ENCODE results near the gene CLDND1.

CLDND1 gene

GRCh38 chr3:98528474-98529346 lies 6.0 kb upstream of the CLDND1 start:
- Histone ChIP-seq H3K27me3 (ENCODE audit: control insufficient read depth, insufficient read depth, low read length) (no peaks in the 10 kb centered on the region), H3K9me3 (ENCODE audit: control insufficient read depth, low read length) (no peaks in the 10 kb centered on the region), H3K9ac (ENCODE audit: low read length) (no peak overlapping the region), H3K4me1 (ENCODE audit: control insufficient read depth, insufficient read depth, low read length) (no peaks in the 10 kb centered on the region), H3K4me3 (ENCODE audit: low read length) (no peak overlapping the region), H3K36me3 (ENCODE audit: control insufficient read depth, insufficient read depth, low read length) (no peaks in the 10 kb centered on the region)

GRCh38 chr3:98525494-98525893 lies 2.8 kb upstream of the CLDND1 start:
- Histone ChIP-seq H3K4me1 (ENCODE audit: control insufficient read depth, insufficient read depth, low read length) (no peaks in the 10 kb centered on the region), H3K27me3 (ENCODE audit: control insufficient read depth, insufficient read depth, low read length) (no peaks in the 10 kb centered on the region), H3K9ac (ENCODE audit: low read length) (no peak overlapping the region), H3K9me3 (ENCODE audit: control insufficient read depth, low read length) (no peaks in the 10 kb centered on the region), H3K36me3 (ENCODE audit: control insufficient read depth, insufficient read depth, low read length) (no peaks in the 10 kb centered on the region), H3K4me3 (ENCODE audit: low read length) (no peak overlapping the region)

- H3K4me1 ChIP-seq (ENCODE audit: control insufficient read depth, insufficient read depth, low read length), result no peaks in the 10 kb centered on the region
- H3K36me3 ChIP-seq (ENCODE audit: control insufficient read depth, insufficient read depth, low read length), result no peaks in the 10 kb centered on the region
- H3K27me3 ChIP-seq (ENCODE audit: control insufficient read depth, insufficient read depth, low read length), result no peaks in the 10 kb centered on the region
- peak overlapping the region; percentile 83 for H3K9ac ChIP-seq (ENCODE audit: low read length)
- H3K9me3 ChIP-seq (ENCODE audit: control insufficient read depth, low read length), result no peaks in the 10 kb centered on the region
- peak overlapping the region; percentile 37 for H3K4me3 ChIP-seq (ENCODE audit: low read length)
Measured at GRCh38 chr3:98521897-98522543, 682 bp downstream of the CLDND1 start.

- Histone ChIP-seq H3K9ac (ENCODE audit: low read length) (no peak overlapping the region), H3K27me3 (ENCODE audit: control insufficient read depth, insufficient read depth, low read length) (no peaks in the 10 kb centered on the region), H3K9me3 (ENCODE audit: control insufficient read depth, low read length) (no peaks in the 10 kb centered on the region), H3K36me3 (ENCODE audit: control insufficient read depth, insufficient read depth, low read length) (no peaks in the 10 kb centered on the region), H3K4me1 (ENCODE audit: control insufficient read depth, insufficient read depth, low read length) (no peaks in the 10 kb centered on the region), H3K4me3 (ENCODE audit: low read length) (no peak overlapping the region)
Measured at GRCh38 chr3:98519351-98519750, 3.4 kb downstream of the CLDND1 start.

GRCh38 chr3:98518816-98519215 lies 3.9 kb downstream of the CLDND1 start:
- Histone ChIP-seq H3K9me3 (ENCODE audit: control insufficient read depth, low read length) (no peaks in the 10 kb centered on the region), H3K27me3 (ENCODE audit: control insufficient read depth, insufficient read depth, low read length) (no peaks in the 10 kb centered on the region), H3K9ac (ENCODE audit: low read length) (no peak overlapping the region), H3K4me3 (ENCODE audit: low read length) (no peak overlapping the region), H3K4me1 (ENCODE audit: control insufficient read depth, insufficient read depth, low read length) (no peaks in the 10 kb centered on the region), H3K36me3 (ENCODE audit: control insufficient read depth, insufficient read depth, low read length) (no peaks in the 10 kb centered on the region)

- H3K4me3 ChIP-seq (ENCODE audit: low read length), result no peak overlapping the region
- H3K4me1 ChIP-seq (ENCODE audit: control insufficient read depth, insufficient read depth, low read length), result no peaks in the 10 kb centered on the region
- H3K36me3 ChIP-seq (ENCODE audit: control insufficient read depth, insufficient read depth, low read length), result no peaks in the 10 kb centered on the region
Measured at GRCh38 chr3:98514948-98515347, 7.8 kb downstream of the CLDND1 start.

GRCh38 chr3:98513736-98514135 lies 9.0 kb downstream of the CLDND1 start:
- H3K36me3 ChIP-seq (ENCODE audit: control insufficient read depth, insufficient read depth, low read length), result no peaks in the 10 kb centered on the region
- no peaks in the 10 kb centered on the region for H3K9me3 ChIP-seq (ENCODE audit: control insufficient read depth, low read length)
- no peak overlapping the region for H3K9ac ChIP-seq (ENCODE audit: low read length)
- H3K4me1 ChIP-seq (ENCODE audit: control insufficient read depth, insufficient read depth, low read length), result no peaks in the 10 kb centered on the region
- H3K27me3 ChIP-seq (ENCODE audit: control insufficient read depth, insufficient read depth, low read length), result no peaks in the 10 kb centered on the region
- no peak overlapping the region for H3K4me3 ChIP-seq (ENCODE audit: low read length)

More at GRCh38 chr3:98514948-98515347, 7.8 kb downstream of the CLDND1 start:
- Histone ChIP-seq H3K27me3 (ENCODE audit: control insufficient read depth, insufficient read depth, low read length) (no peaks in the 10 kb centered on the region), H3K9me3 (ENCODE audit: control insufficient read depth, low read length) (no peaks in the 10 kb centered on the region), H3K9ac (ENCODE audit: low read length) (no peak overlapping the region)

- no peak overlapping the region for H3K9ac ChIP-seq (ENCODE audit: low read length)
Measured at GRCh38 chr3:98513091-98513511, 9.6 kb downstream of the CLDND1 start.

GRCh38 chr3:98512576-98512975 lies 10.1 kb downstream of the CLDND1 start:
- no peaks in the 10 kb centered on the region for H3K36me3 ChIP-seq (ENCODE audit: control insufficient read depth, insufficient read depth, low read length)

More at GRCh38 chr3:98513091-98513511, 9.6 kb downstream of the CLDND1 start:
- Histone ChIP-seq H3K36me3 (ENCODE audit: control insufficient read depth, insufficient read depth, low read length) (no peaks in the 10 kb centered on the region), H3K27me3 (ENCODE audit: control insufficient read depth, insufficient read depth, low read length) (no peaks in the 10 kb centered on the region), H3K4me3 (ENCODE audit: low read length) (no peak overlapping the region), H3K4me1 (ENCODE audit: control insufficient read depth, insufficient read depth, low read length) (no peaks in the 10 kb centered on the region), H3K9me3 (ENCODE audit: control insufficient read depth, low read length) (no peaks in the 10 kb centered on the region)

GRCh38 chr3:98508582-98508981 lies 14.1 kb downstream of the CLDND1 start:
- Histone ChIP-seq H3K4me3 (ENCODE audit: low read length) (no peak overlapping the region), H3K9ac (ENCODE audit: low read length) (no peak overlapping the region), H3K9me3 (ENCODE audit: control insufficient read depth, low read length) (no peaks in the 10 kb centered on the region), H3K27me3 (ENCODE audit: control insufficient read depth, insufficient read depth, low read length) (no peaks in the 10 kb centered on the region), H3K36me3 (ENCODE audit: control insufficient read depth, insufficient read depth, low read length) (no peaks in the 10 kb centered on the region), H3K4me1 (ENCODE audit: control insufficient read depth, insufficient read depth, low read length) (no peaks in the 10 kb centered on the region)

More at GRCh38 chr3:98512576-98512975, 10.1 kb downstream of the CLDND1 start:
- Histone ChIP-seq H3K27me3 (ENCODE audit: control insufficient read depth, insufficient read depth, low read length) (no peaks in the 10 kb centered on the region), H3K4me3 (ENCODE audit: low read length) (no peak overlapping the region), H3K9ac (ENCODE audit: low read length) (no peak overlapping the region), H3K9me3 (ENCODE audit: control insufficient read depth, low read length) (no peaks in the 10 kb centered on the region), H3K4me1 (ENCODE audit: control insufficient read depth, insufficient read depth, low read length) (no peaks in the 10 kb centered on the region)

GRCh38 chr3:98504539-98504938 lies 18.2 kb downstream of the CLDND1 start:
- H3K4me1 ChIP-seq (ENCODE audit: control insufficient read depth, insufficient read depth, low read length), result no peaks in the 10 kb centered on the region
- H3K9ac ChIP-seq (ENCODE audit: low read length), result no peak overlapping the region
- H3K36me3 ChIP-seq (ENCODE audit: control insufficient read depth, insufficient read depth, low read length), result no peaks in the 10 kb centered on the region
- no peak overlapping the region for H3K4me3 ChIP-seq (ENCODE audit: low read length)
- no peaks in the 10 kb centered on the region for H3K9me3 ChIP-seq (ENCODE audit: control insufficient read depth, low read length)
- H3K27me3 ChIP-seq (ENCODE audit: control insufficient read depth, insufficient read depth, low read length), result no peaks in the 10 kb centered on the region

- no peak overlapping the region for H3K4me3 ChIP-seq (ENCODE audit: low read length)
- no peak overlapping the region for H3K9ac ChIP-seq (ENCODE audit: low read length)
- H3K9me3 ChIP-seq (ENCODE audit: control insufficient read depth, low read length), result no peaks in the 10 kb centered on the region
Measured at GRCh38 chr3:98501863-98502576, 20.7 kb downstream of the CLDND1 start.

More at GRCh38 chr3:98501863-98502576, 20.7 kb downstream of the CLDND1 start:
- Histone ChIP-seq H3K4me1 (ENCODE audit: control insufficient read depth, insufficient read depth, low read length) (no peaks in the 10 kb centered on the region), H3K27me3 (ENCODE audit: control insufficient read depth, insufficient read depth, low read length) (no peaks in the 10 kb centered on the region), H3K36me3 (ENCODE audit: control insufficient read depth, insufficient read depth, low read length) (no peaks in the 10 kb centered on the region)

Measured in mucosa of stomach (tissue), 1 donor.